ENCODE results near the gene CRACR2B.

GRCh38 chr11:802693-803466 is 24.8 kb upstream of the CRACR2B start:
- no peak for TF ChIP-seq CTCF (IDR thresholded peaks at IDR 0.05)
- TF ChIP-seq POLR2AphosphoS5 (IDR thresholded peaks at IDR 0.05): no peak
- TF ChIP-seq POLR2A (IDR thresholded peaks at IDR 0.05): no peak

Measured in upper lobe of left lung (tissue), 4 donors.